Esophagus muscularis mucosa (tissue), 4 donors: ENCODE data around the gene SLC16A4.

ENCODE experiments used
- EP300 ChIP-seq: sonication (generic); formaldehyde crosslinking; IDR thresholded peaks from one replicate; pipeline ENCODE4 v1.6.1; 2017; ENCODE audit warnings: antibody characterized with exemption
- POLR2A ChIP-seq: fragments of 450-650 bp; IDR thresholded peaks from one replicate; pipeline ENCODE4 v1.6.1; 2017; ENCODE audit warnings: antibody characterized with exemption, moderate library complexity, mild to moderate bottlenecking, low read depth
- POLR2AphosphoS5 ChIP-seq, 2 donors: sonication (generic); formaldehyde crosslinking; IDR thresholded peaks; one replicate each; pipeline ENCODE4 v1.6.1; 2017; ENCODE audit warnings: antibody characterized with exemption in 2 of 2
- TF ChIP-seq, protein P1 (sequence below), 3 experiments: fragments of 200-600 bp in 2 of 3; fragments of 450-650 bp in 1 of 3; sonication (generic) in 2 of 3; IDR thresholded peaks; one replicate each; pipeline ENCODE4 v1.5.1; 2017 to 2019; ENCODE audit warnings: antibody characterized with exemption in 3 of 3, mild to moderate bottlenecking in 2 of 3, moderate library complexity in 1 of 3

DNA sequence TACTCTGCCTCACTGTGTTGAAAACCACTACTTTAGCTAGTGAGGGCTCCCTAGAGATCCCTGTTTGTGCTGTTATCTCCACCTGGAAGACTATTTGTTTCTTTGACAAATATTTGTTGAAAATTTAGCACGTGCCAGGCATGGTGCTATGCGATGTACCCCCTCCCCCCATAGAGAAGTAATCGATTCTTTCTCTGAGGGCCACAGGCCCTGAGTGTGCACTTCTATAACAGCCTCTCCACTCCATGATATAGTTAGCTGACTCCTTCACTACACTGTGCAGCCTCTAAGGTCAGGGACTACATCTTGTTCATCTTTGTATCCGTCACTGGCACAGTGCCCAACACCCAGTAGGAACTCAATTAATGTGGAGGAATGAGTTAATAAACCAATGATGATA is 69.0 kb downstream of the SLC16A4 start:
- TF ChIP-seq, protein P1, sequence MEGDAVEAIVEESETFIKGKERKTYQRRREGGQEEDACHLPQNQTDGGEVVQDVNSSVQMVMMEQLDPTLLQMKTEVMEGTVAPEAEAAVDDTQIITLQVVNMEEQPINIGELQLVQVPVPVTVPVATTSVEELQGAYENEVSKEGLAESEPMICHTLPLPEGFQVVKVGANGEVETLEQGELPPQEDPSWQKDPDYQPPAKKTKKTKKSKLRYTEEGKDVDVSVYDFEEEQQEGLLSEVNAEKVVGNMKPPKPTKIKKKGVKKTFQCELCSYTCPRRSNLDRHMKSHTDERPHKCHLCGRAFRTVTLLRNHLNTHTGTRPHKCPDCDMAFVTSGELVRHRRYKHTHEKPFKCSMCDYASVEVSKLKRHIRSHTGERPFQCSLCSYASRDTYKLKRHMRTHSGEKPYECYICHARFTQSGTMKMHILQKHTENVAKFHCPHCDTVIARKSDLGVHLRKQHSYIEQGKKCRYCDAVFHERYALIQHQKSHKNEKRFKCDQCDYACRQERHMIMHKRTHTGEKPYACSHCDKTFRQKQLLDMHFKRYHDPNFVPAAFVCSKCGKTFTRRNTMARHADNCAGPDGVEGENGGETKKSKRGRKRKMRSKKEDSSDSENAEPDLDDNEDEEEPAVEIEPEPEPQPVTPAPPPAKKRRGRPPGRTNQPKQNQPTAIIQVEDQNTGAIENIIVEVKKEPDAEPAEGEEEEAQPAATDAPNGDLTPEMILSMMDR (IDR thresholded peaks at IDR 0.05), result no peak
- no peak for TF ChIP-seq POLR2A
- TF ChIP-seq EP300, result no peak
- no peak for TF ChIP-seq POLR2AphosphoS5 (IDR thresholded peaks at IDR 0.05)
